ENCODE results near the gene RABGAP1L.
"Not testable (repeated sequence)": the region's sequence is repeated elsewhere in the genome, so short reads cannot be mapped to it uniquely, and the experiment has no call there.

The RABGAP1L gene

GRCh38 chr1:174682419-174683008 is 523.2 kb downstream of the RABGAP1L start:
- Histone ChIP-seq H3K4me1 (ENCODE audit: insufficient read depth, low read length) (no peaks in the 10 kb centered on the region), H3K9me3 (ENCODE audit: low read length) (no peaks in the 10 kb centered on the region), H2AFZ (ENCODE audit: low read depth, low read length) (no peak overlapping the region), H3K4me3 (ENCODE audit: low read length) (no peak overlapping the region), H3K27me3 (ENCODE audit: insufficient read depth, low read length) (no peaks in the 10 kb centered on the region), H3K36me3 (ENCODE audit: insufficient read depth, low read length) (no peaks in the 10 kb centered on the region)

GRCh38 chr1:174686213-174686612 is 526.9 kb downstream of the RABGAP1L start:
- Histone ChIP-seq H3K36me3 (ENCODE audit: insufficient read depth, low read length) (no peaks in the 10 kb centered on the region), H3K27me3 (ENCODE audit: insufficient read depth, low read length) (no peaks in the 10 kb centered on the region)

GRCh38 chr1:174689524-174689923 is 530.2 kb downstream of the RABGAP1L start:
- Histone ChIP-seq H3K4me3 (ENCODE audit: low read length) (no peak overlapping the region), H3K27me3 (ENCODE audit: insufficient read depth, low read length) (no peaks in the 10 kb centered on the region), H3K9me3 (ENCODE audit: low read length) (no peaks in the 10 kb centered on the region), H2AFZ (ENCODE audit: low read depth, low read length) (no peak overlapping the region), H3K36me3 (ENCODE audit: insufficient read depth, low read length) (no peaks in the 10 kb centered on the region), H3K4me1 (ENCODE audit: insufficient read depth, low read length) (peaks cover 6% of the 10 kb centered on the region)

More at GRCh38 chr1:174686213-174686612, 526.9 kb downstream of the RABGAP1L start:
- Histone ChIP-seq H3K4me1 (ENCODE audit: insufficient read depth, low read length) (no peaks in the 10 kb centered on the region), H3K9me3 (ENCODE audit: low read length) (no peaks in the 10 kb centered on the region), H3K4me3 (ENCODE audit: low read length) (no peak overlapping the region), H2AFZ (ENCODE audit: low read depth, low read length) (no peak overlapping the region)

GRCh38 chr1:174690266-174690665 is 530.9 kb downstream of the RABGAP1L start:
- no peaks in the 10 kb centered on the region for H3K9me3 ChIP-seq (ENCODE audit: low read length)
- H3K4me1 ChIP-seq (ENCODE audit: insufficient read depth, low read length): peaks cover 6% of the 10 kb centered on the region
- H2AFZ ChIP-seq (ENCODE audit: low read depth, low read length): no peak overlapping the region
- H3K36me3 ChIP-seq (ENCODE audit: insufficient read depth, low read length): no peaks in the 10 kb centered on the region
- no peaks in the 10 kb centered on the region for H3K27me3 ChIP-seq (ENCODE audit: insufficient read depth, low read length)
- no peak overlapping the region for H3K4me3 ChIP-seq (ENCODE audit: low read length)

GRCh38 chr1:174692313-174692712 is 533.0 kb downstream of the RABGAP1L start:
- H3K36me3 ChIP-seq (ENCODE audit: insufficient read depth, low read length): no peaks in the 10 kb centered on the region
- no peaks in the 10 kb centered on the region for H3K9me3 ChIP-seq (ENCODE audit: low read length)
- H3K4me3 ChIP-seq (ENCODE audit: low read length): no peak overlapping the region
- H2AFZ ChIP-seq (ENCODE audit: low read depth, low read length): no peak overlapping the region
- H3K4me1 ChIP-seq (ENCODE audit: insufficient read depth, low read length): peaks cover 6% of the 10 kb centered on the region
- no peaks in the 10 kb centered on the region for H3K27me3 ChIP-seq (ENCODE audit: insufficient read depth, low read length)

GRCh38 chr1:174693085-174693484 is 533.8 kb downstream of the RABGAP1L start:
- Histone ChIP-seq H2AFZ (ENCODE audit: low read depth, low read length) (no peak overlapping the region), H3K36me3 (ENCODE audit: insufficient read depth, low read length) (no peaks in the 10 kb centered on the region), H3K9me3 (ENCODE audit: low read length) (no peaks in the 10 kb centered on the region)

GRCh38 chr1:174693539-174693938 is 534.2 kb downstream of the RABGAP1L start:
- H3K4me3 ChIP-seq (ENCODE audit: low read length); H2AFZ ChIP-seq (ENCODE audit: low read depth, low read length): not testable (repeated sequence)

More at GRCh38 chr1:174693085-174693484, 533.8 kb downstream of the RABGAP1L start:
- Histone ChIP-seq H3K27me3 (ENCODE audit: insufficient read depth, low read length) (no peaks in the 10 kb centered on the region), H3K4me3 (ENCODE audit: low read length) (no peak overlapping the region), H3K4me1 (ENCODE audit: insufficient read depth, low read length) (peaks cover 6% of the 10 kb centered on the region)

GRCh38 chr1:174696026-174696821 is 536.9 kb downstream of the RABGAP1L start:
- Histone ChIP-seq H3K9me3 (ENCODE audit: low read length) (no peaks in the 10 kb centered on the region), H3K36me3 (ENCODE audit: insufficient read depth, low read length) (no peaks in the 10 kb centered on the region), H3K4me1 (ENCODE audit: insufficient read depth, low read length) (peaks cover 6% of the 10 kb centered on the region)

More at GRCh38 chr1:174693539-174693938, 534.2 kb downstream of the RABGAP1L start:
- H3K4me1 ChIP-seq (ENCODE audit: insufficient read depth, low read length); H3K9me3 ChIP-seq (ENCODE audit: low read length); H3K36me3 ChIP-seq (ENCODE audit: insufficient read depth, low read length); H3K27me3 ChIP-seq (ENCODE audit: insufficient read depth, low read length): not testable (repeated sequence)

GRCh38 chr1:174700314-174700713 is 541.0 kb downstream of the RABGAP1L start:
- Histone ChIP-seq H3K27me3 (ENCODE audit: insufficient read depth, low read length) (no peaks in the 10 kb centered on the region), H3K4me3 (ENCODE audit: low read length) (no peak overlapping the region), H3K4me1 (ENCODE audit: insufficient read depth, low read length) (no peaks in the 10 kb centered on the region), H3K9me3 (ENCODE audit: low read length) (no peaks in the 10 kb centered on the region), H2AFZ (ENCODE audit: low read depth, low read length) (no peak overlapping the region), H3K36me3 (ENCODE audit: insufficient read depth, low read length) (no peaks in the 10 kb centered on the region)

More at GRCh38 chr1:174696026-174696821, 536.9 kb downstream of the RABGAP1L start:
- Histone ChIP-seq H2AFZ (ENCODE audit: low read depth, low read length) (no peak overlapping the region), H3K27me3 (ENCODE audit: insufficient read depth, low read length) (no peaks in the 10 kb centered on the region), H3K4me3 (ENCODE audit: low read length) (no peak overlapping the region)

- H2AFZ ChIP-seq (ENCODE audit: low read depth, low read length): no peak overlapping the region
- H3K27me3 ChIP-seq (ENCODE audit: insufficient read depth, low read length): no peaks in the 10 kb centered on the region
- H3K4me3 ChIP-seq (ENCODE audit: low read length): no peak overlapping the region
- H3K9me3 ChIP-seq (ENCODE audit: low read length): no peaks in the 10 kb centered on the region
- H3K4me1 ChIP-seq (ENCODE audit: insufficient read depth, low read length): no peaks in the 10 kb centered on the region
- H3K36me3 ChIP-seq (ENCODE audit: insufficient read depth, low read length): no peaks in the 10 kb centered on the region
Observed at GRCh38 chr1:174700775-174701174, 541.5 kb downstream of the RABGAP1L start.

- no peak overlapping the region for H3K4me3 ChIP-seq (ENCODE audit: low read length)
- H3K36me3 ChIP-seq (ENCODE audit: insufficient read depth, low read length): no peaks in the 10 kb centered on the region
- H3K9me3 ChIP-seq (ENCODE audit: low read length): no peaks in the 10 kb centered on the region
- no peak overlapping the region for H2AFZ ChIP-seq (ENCODE audit: low read depth, low read length)
- H3K4me1 ChIP-seq (ENCODE audit: insufficient read depth, low read length): no peaks in the 10 kb centered on the region
- no peaks in the 10 kb centered on the region for H3K27me3 ChIP-seq (ENCODE audit: insufficient read depth, low read length)
Observed at GRCh38 chr1:174701565-174701964, 542.2 kb downstream of the RABGAP1L start.

GRCh38 chr1:174702011-174702410 is 542.7 kb downstream of the RABGAP1L start:
- H3K36me3 ChIP-seq (ENCODE audit: insufficient read depth, low read length): no peaks in the 10 kb centered on the region
- H2AFZ ChIP-seq (ENCODE audit: low read depth, low read length): no peak overlapping the region
- H3K4me3 ChIP-seq (ENCODE audit: low read length): no peak overlapping the region
- H3K9me3 ChIP-seq (ENCODE audit: low read length): no peaks in the 10 kb centered on the region
- no peaks in the 10 kb centered on the region for H3K27me3 ChIP-seq (ENCODE audit: insufficient read depth, low read length)
- no peaks in the 10 kb centered on the region for H3K4me1 ChIP-seq (ENCODE audit: insufficient read depth, low read length)

- Histone ChIP-seq H3K4me3 (ENCODE audit: low read length) (no peak overlapping the region), H3K36me3 (ENCODE audit: insufficient read depth, low read length) (no peaks in the 10 kb centered on the region), H3K9me3 (ENCODE audit: low read length) (no peaks in the 10 kb centered on the region), H3K4me1 (ENCODE audit: insufficient read depth, low read length) (no peaks in the 10 kb centered on the region), H3K27me3 (ENCODE audit: insufficient read depth, low read length) (no peaks in the 10 kb centered on the region), H2AFZ (ENCODE audit: low read depth, low read length) (no peak overlapping the region)
Observed at GRCh38 chr1:174703309-174703708, 544.0 kb downstream of the RABGAP1L start.

All from neuron (in vitro differentiated cells).